Measurements from ENCODE around the gene ARPP21. TPM values are rescaled to one million over a fixed set of nuclear protein-coding genes. Genes with fewer than 3 reads are reported as not detected.

Gene ARPP21
- total RNA-seq, 4 donors from 2014 or later, result 58.7 to 93.8 (median 67.5) TPM

DNA sequence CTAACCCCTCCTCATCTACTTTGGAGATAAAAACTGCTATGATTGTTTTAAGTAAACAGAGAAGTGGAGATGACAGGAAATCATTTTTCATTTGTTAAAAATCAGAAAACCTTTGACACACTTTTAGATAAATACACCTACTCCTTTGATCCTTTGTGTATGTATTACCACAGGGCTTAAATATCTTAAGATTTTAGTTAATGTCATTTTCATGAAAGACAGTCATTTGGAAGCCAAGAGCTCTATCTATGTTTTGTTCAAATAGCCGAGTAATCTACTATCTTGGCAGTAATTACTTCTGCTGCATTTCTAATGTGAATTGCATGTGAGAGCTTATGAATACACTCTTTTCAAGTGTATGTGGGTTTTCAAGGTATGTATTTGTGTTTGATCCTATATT, 2.0 kb downstream of the ARPP21 start:
- peak overlapping the region; percentile 88 to 94 (median 92) for H3K27ac ChIP-seq
- peak overlapping the region; percentile 67 to 77 (median 74) for H3K4me3 ChIP-seq

GRCh38 chr3:35641920-35642527, 2.7 kb downstream of the ARPP21 start:
- TF ChIP-seq POLR2A (IDR thresholded peaks at IDR 0.05) (peak; percentile 22 to 73), CTCF (IDR thresholded peaks at IDR 0.05 in 4 of 5, conservative IDR thresholded peaks at IDR 0.05 in 1 of 5) (no peak)
- intact Hi-C loops (cut with DNase I; ENCODE audit: low total_unique reads) (loop anchor here (2.0 kb wide), 2 partner anchors 21 to 37 kb away; no protein-coding TSS in a partner anchor), in situ Hi-C loops (cut with MboI; ENCODE audit: low sequenced_read_pairs in 4 of 4) (no loop called here)
- Histone ChIP-seq H3K4me1 (peaks cover 9 to 15% of the 10 kb centered on the region in 2 donors), H3K27ac (peak overlapping the region; percentile 88 to 94 (median 92)), H3K4me3 (peak overlapping the region; percentile 67 to 77 (median 74)), H3K36me3 (no peaks in the 10 kb centered on the region), H3K27me3 (no peaks in the 10 kb centered on the region), H3K9me3 (no peaks in the 10 kb centered on the region)
- peak in 1 of 2 donors; percentile 61 for ATAC-seq
- DNase-seq, result no peak

More for the DNA sequence above, 2.0 kb downstream of the ARPP21 start:
- Histone ChIP-seq H3K4me1 (peaks cover 2 to 8% of the 10 kb centered on the region in 2 donors), H3K9me3 (no peaks in the 10 kb centered on the region), H3K27me3 (no peaks in the 10 kb centered on the region), H3K36me3 (no peaks in the 10 kb centered on the region)
- ATAC-seq (no peak), DNase-seq (no peak)
- in situ Hi-C loops (cut with MboI; ENCODE audit: low sequenced_read_pairs in 4 of 4) (no loop called here), intact Hi-C loops (cut with DNase I; ENCODE audit: low total_unique reads) (no loop called here)
- TF ChIP-seq POLR2A (IDR thresholded peaks at IDR 0.05), result no peak

DNA sequence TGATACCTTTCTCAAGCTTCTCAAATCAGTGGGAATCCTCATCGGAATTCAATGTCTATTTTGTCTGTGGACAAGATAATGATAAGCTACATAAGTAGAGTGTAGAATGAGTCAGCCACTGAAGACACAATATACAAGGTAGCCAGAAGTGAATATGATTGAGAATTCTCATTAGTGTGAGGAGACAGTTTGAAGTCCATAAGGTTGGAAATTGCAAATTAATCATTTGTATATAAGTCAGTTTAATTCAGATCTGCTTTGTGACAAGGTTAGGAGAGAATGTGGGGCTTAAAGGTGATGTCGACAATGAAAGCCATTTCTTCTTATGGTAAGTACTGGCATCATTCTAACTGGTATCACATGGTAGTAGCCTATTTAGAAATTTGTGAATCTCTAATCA, 4.2 kb downstream of the ARPP21 start:
- no peaks in the 10 kb centered on the region for H3K27me3 ChIP-seq
- H3K9me3 ChIP-seq, result no peaks in the 10 kb centered on the region
- in situ Hi-C loops (cut with MboI; ENCODE audit: low sequenced_read_pairs in 4 of 4), result no loop called here
- peak overlapping the region; percentile 88 to 94 (median 92) for H3K27ac ChIP-seq
- ATAC-seq (no peak), DNase-seq (no peak)
- H3K36me3 ChIP-seq, result no peaks in the 10 kb centered on the region
- intact Hi-C loops (cut with DNase I; ENCODE audit: low total_unique reads), result loop anchor here (2.0 kb wide), 2 partner anchors 19 to 35 kb away; no protein-coding TSS in a partner anchor
- TF ChIP-seq CTCF (IDR thresholded peaks at IDR 0.05 in 4 of 5, conservative IDR thresholded peaks at IDR 0.05 in 1 of 5) (no peak), POLR2A (IDR thresholded peaks at IDR 0.05) (no peak)
- peak overlapping the region; percentile 67 to 77 (median 74) for H3K4me3 ChIP-seq
- H3K4me1 ChIP-seq, result peaks cover 20 to 30% of the 10 kb centered on the region in 2 donors

GRCh38 chr3:35644451-35644850, 5.1 kb downstream of the ARPP21 start:
- intact Hi-C loops (cut with DNase I; ENCODE audit: low total_unique reads) (no loop called here), in situ Hi-C loops (cut with MboI; ENCODE audit: low sequenced_read_pairs in 4 of 4) (no loop called here)
- Histone ChIP-seq H3K36me3 (no peaks in the 10 kb centered on the region), H3K4me1 (peaks cover 29 to 39% of the 10 kb centered on the region in 2 donors), H3K9me3 (no peaks in the 10 kb centered on the region), H3K27ac (peak overlapping the region; percentile 88 to 94 (median 92)), H3K4me3 (peak overlapping the region; percentile 67 to 77 (median 74)), H3K27me3 (no peaks in the 10 kb centered on the region)
- DNase-seq (no peak), ATAC-seq (no peak)
- TF ChIP-seq CTCF (IDR thresholded peaks at IDR 0.05 in 4 of 5, conservative IDR thresholded peaks at IDR 0.05 in 1 of 5) (no peak), POLR2A (IDR thresholded peaks at IDR 0.05) (no peak)

GRCh38 chr3:35645189-35645588, 5.9 kb downstream of the ARPP21 start:
- peak overlapping the region; percentile 15 to 77 (median 50) for H3K4me3 ChIP-seq
- in situ Hi-C loops (cut with MboI; ENCODE audit: low sequenced_read_pairs in 4 of 4), result no loop called here
- intact Hi-C loops (cut with DNase I; ENCODE audit: low total_unique reads), result no loop called here

More at GRCh38 chr3:35645189-35645588, 5.9 kb downstream of the ARPP21 start:
- ATAC-seq (no peak), DNase-seq (no peak)
- TF ChIP-seq POLR2A (IDR thresholded peaks at IDR 0.05), result no peak
- TF ChIP-seq CTCF (IDR thresholded peaks at IDR 0.05 in 4 of 5, conservative IDR thresholded peaks at IDR 0.05 in 1 of 5), result no peak
- Histone ChIP-seq H3K27ac (peak overlapping the region; percentile 88 to 94 (median 92)), H3K36me3 (no peaks in the 10 kb centered on the region), H3K9me3 (no peaks in the 10 kb centered on the region), H3K4me1 (peaks cover 32 to 47% of the 10 kb centered on the region in 2 donors), H3K27me3 (no peaks in the 10 kb centered on the region)

Data from gastrocnemius medialis (tissue), 4 donors.